ENCODE data around the gene KCNH2.
A peak's percentile ranks its signal among the peaks of the same experiment; 100 is the strongest.

The KCNH2 gene

DNA sequence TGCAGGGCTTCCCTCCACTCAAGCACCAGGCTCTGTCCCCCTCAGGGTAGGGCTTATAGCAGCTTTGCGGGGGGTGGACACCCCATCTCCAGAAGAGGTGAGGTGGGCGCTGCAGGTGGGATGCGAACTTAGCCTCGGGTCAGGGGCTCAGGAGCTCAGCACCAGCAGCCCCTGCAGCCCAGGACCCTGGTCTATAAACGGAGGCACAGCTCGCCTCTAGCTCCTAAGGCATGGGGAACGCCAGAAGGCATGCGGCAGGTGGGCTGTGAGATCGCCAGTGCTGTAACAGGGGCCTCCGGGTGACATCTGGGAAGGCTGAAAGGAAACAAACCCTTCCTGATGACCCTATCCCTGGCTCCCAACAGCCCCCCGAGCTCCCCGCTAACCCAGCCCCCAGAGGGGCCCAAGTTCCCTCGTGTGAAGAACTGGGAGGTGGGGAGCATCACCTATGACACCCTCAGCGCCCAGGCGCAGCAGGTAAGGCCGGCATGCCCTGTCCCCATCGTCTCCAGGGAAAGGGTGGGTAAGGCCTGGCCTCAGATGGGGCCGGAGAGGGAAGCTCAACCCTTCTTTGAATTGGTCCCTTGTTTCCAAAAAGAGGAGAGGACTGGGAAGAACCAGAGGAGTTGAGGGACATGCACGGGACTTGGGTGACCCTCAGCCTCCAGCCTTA is 16.9 kb upstream of the KCNH2 start:
- DNase-seq = no peak

DNA sequence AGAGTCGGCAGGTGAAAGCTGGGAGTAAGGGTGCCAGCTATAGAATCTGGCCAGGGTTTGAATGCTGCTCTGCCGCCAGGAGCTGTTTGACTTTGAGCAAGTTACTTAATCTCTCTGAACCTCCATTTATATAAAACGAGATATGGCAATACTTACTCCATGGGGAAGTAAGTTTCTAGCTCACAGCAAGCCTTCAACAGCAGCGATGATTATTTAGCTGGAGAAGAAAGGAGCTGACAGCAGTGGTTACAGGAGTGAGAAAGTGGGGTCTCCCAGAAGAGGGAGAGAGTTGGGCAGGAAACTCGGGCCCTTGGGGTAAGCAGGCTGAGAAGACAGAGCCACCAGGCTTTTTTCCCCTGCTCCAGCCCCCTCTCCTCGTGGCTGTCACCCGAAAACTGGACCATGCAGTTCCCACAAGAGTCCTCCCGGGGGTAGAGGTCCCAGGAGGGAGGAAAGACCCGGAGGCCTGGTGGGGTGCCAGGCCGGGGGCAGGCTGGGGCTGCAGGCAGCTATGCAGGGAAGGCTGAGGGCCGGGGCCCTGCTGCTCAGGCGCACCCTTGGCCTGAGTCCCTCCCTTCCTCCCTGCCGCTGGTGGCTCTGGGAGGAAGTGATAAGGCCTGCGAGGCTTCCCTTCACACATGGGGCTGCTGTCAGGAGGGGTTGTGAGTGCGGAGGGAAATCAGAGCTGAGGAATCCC is 16.2 kb upstream of the KCNH2 start:
- DNase-seq = peak; percentile 48

DNA sequence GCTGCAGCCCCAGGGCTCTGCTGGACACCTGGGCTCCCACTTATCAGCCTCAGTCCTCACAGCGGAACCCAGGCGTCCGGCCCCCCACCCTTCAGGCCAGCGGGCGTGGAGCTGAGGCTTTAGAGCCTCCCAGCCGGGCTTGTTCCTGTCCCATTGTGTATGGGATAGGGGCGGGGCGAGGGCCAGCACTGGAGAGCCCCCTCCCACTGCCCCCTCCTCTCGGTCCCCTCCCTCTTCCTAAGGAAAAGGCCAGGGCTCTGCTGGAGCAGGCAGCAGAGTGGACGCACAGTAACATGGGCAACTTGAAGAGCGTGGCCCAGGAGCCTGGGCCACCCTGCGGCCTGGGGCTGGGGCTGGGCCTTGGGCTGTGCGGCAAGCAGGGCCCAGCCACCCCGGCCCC is 15.4 kb upstream of the KCNH2 start:
- DNase-seq = no peak

DNA sequence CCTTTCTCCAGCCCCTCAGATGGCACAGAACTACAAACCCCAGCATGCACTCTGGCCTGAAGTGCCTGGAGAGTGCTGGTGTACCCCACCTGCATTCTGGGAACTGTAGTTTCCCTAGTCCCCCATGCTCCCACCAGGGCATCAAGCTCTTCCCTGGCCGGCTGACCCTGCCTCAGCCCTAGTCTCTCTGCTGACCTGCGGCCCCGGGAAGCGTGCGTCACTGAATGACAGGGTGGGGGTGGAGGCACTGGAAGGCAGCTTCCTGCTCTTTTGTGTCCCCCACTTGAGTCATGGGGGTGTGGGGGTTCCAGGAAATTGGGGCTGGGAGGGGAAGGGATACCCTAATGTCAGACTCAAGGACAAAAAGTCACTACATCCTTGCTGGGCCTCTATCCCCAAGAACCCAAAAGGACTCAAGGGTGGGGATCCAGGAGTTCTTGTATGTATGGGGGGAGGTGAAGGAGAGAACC is 14.7 kb upstream of the KCNH2 start:
- peak; percentile 51 for DNase-seq

DNA sequence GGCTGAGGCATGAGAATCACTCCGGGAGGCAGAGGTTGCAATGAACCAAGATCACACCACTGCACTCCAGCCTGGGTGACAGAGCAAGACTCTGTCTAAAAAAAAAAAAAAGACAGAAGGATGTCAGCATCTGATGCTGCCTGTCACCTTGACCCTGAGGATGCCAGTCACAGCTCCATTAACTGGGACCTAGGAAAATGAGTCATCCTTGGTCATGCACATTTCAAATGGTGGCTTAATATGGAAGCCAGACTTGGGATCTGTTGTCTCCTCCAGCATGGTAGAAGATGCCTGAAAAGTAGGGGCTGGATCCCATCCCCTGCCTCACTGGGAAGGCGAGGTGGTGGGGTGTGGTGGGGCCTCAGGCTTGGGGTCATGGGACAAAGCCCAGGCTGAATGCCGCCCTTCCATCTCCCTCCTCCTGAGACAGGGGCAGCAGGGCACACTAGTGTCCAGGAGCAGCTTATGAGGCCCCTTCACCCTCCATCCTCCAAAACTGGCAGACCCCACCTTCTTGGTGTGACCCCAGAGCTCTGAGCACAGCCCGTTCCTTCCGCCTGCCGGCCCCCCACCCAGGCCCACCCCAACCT is 14.0 kb upstream of the KCNH2 start:
- no peak for DNase-seq

DNA sequence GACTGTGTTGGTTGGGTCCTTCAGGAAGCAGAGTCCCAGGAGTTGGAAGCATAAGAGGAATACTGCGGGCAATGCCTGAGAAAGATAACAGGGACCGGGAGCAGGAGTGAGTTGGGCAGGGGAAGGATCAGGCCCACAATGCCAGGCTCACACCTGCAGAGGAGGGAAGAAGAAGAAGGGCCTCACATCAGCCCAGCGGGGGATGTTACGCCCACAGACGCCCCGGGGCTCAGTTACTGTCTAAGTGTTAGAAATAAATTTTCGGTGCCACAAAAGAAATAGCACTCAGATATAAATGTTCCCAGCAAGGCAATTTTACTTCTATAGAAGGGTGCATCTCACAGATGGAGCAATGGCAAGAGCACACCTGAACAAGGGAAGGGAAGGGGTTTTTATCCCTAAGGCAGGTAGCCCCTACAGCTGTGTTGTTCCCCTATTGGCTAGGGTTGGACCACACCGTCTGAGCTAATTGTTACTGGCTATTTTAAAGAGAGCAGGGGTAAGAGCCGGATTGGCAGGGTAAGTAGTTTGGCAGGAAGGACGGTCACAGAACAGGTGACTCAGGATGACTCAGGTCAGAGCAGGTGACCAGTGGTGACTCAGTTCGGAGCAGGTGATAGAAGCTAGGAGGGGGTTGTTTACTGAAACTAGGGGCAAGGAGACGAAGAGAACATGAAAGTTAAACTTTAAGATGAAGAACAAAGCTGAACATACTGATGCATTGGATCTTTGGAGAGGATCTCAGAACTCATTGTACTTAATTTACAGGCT is 12.5 kb upstream of the KCNH2 start, which contains the start of gene NOS3:
Gene NOS3, plus strand, starts transcription at position 602 of the 771 bp plus-strand sequence. CDS start 2,787 bp downstream, outside the sequence.
- no peak for DNase-seq

DNA sequence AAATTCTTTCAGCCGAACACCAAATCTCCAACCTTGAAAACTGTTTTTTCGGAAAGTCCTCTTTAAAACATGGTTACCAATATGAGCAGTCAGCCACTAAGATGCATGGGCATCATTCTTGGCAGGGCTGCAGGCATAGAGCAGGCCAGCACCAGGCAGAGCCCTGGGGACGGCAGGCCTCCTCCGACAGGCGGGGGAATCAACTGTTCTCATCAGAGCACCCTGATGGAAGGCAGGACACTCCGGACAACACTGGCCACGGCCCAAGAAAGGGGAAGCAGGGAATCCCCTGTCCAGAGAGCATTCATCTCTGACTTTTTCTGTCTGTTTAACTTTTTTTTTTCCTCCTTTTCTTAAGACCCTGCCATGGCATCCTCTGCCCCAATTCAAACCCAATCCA is 11.3 kb upstream of the KCNH2 start:
- DNase-seq = no peak

DNA sequence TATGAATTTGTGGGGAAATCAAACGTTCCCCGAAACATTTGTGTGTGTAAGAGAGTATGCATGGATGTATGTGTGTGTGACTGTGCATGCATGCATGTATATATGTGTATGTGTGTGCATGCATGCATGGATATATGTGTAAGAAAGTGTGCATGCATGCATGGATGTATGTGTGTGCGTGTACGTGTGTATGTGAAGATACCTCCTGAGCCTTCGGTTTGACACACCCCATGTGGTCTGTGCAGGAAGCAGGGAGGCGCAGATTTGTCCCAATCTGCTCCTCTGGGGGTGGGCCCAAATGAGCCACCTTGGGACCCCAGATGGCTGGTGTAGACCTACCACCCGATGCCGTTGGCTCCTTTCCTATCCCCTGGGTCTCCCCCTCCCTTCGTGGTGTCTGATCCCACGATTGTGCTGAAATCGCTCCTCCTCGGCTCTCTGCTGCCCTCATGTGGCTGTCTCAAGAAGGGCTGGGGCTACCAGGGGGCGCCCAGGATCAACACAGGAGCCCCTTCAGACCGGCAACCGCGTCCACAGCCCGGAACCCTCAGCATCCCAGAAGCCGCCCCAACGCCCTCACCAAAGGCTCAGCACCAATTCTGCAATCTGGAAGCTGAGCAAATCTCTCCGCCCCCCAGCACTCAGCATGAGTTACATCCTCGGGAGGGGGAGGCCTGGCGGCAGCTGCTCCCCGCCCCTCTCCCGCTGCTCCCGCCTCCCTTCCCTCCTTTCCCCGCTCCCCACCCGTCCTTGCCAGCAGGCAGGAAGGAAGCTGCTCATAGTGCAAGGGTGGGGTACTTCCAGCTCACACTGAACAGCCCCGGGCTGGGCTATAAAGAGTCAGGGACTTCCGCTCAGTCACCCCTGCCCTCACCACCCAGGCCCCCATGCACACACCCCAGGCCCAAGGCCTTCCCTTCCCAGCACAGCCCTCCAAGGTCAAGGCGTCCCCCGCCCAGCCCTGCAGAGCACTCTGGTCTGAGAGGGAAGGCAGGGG is 10.4 kb upstream of the KCNH2 start:
- DNase-seq = peak; percentile 80

DNA sequence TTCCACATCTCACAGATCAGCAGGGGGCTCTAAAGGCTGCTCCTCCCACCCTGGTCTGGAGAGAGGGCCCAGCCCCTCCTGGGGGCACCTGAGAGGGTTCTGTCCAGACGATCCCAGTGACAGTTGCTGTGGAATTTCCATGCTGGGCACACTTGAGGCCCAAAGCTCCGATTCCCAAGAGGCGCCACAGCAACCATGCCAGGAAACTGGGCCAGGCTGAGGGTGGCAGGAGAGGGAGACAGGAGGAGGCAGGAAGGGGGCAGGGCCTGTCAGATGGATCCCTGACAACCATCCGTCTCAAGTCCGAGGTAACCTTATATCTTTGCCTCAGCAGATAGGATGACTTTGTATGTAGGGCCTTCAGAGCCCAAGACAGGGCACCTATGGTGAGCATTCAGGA is 8.4 kb upstream of the KCNH2 start:
- DNase-seq = no peak

DNA sequence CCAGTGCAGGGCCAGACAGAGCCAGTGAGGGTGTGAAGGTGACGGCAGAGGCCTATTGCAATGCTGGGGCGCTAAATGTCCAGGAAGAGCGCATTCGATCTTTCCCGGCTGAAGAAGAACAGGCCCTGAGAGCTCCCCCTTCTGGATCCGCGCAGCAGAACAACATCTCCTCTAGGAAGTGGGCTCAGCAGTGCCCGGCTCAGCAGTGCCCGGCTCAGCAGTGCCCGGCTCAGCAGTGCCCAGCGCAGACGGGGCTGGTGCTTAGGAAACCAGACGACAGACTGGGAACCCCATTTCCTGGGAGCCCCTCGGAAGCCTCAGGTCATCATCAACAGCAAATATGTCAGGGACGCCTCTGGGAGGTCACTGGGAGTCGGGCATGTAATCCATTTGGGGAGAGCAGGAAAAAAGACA is 8.0 kb upstream of the KCNH2 start:
- DNase-seq = peak; percentile 75

DNA sequence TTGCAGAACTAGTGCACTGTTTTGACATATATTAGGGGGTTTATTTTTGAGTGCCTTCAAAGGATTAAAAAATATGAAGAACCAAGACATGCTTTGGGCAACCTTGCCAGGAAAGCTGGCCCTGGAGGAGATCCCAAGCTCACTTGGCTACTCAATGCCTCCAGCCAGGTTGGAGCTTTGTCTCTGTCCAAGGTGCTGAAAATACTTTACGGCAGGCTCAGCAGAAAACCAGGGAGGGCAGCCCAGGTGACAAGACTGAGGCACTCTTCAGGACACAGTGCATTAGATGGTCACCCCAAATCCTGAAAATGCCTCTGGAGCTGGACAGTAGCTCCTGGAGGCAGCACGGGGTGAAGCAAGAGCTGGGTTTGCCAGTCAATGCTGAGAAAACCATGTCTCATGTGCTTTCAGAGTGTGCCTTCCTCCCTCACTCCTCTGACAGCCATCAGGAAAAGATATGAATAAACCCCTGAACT is 5.8 kb upstream of the KCNH2 start:
- DNase-seq = no peak

DNA sequence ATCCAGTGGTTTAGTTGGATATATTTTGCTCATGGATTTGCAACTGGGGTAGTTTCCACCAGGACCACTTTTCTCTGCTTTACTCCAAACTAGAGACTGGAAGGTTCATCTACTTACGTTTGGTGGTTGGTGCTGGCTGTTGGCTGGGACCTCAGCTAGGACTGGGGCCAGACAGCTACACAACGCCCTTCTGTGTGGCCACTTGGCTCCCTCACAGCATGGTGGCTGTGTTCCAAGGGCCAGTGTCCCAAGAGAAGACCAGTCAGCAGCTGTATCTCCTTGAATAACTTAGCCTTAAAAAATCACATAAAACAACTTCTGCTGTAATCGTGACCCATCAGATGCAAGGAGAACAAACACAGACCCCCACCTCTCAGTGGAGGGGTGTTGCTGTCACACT is 4.2 kb upstream of the KCNH2 start:
- no peak for DNase-seq

DNA sequence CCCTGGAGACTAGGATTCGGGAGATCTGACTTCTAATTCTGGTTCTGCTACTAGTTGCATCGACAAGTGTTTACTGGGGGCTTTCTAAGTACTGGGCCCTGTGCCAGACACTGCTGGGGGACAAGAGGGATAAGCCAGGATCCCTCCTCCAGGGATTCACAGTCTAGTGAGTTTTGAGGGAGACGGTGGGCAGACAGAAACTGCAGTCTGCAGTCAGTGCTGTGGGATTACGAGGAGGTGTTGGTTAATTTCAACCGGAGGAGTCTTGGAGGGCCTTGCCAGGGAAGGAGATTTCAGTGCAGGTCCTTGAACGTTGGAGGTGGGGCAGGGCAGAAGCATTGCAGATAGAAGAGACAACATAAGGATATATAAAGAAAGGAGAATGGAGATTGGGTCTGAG is 3.5 kb upstream of the KCNH2 start:
- DNase-seq = no peak

DNA sequence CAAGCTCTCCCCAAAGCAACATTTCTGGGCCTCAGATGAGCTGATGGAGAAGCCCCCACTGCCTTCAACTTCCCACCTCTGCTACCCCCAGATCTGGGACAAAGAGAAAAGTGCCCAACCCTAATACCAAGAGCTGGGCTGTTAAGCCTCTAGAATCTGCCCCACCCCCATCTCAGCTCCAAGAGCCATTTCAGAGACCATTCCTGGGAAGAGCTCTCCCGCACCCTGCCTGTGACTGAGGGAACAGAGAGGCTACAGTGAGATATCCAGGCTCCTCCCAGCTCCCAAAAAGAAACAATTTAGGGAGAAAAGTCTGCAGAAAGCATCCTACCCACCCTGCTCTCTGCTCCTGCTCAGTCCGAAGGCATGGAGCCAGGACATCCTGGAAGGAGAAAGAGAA is 2.5 kb upstream of the KCNH2 start:
- no peak for DNase-seq

DNA sequence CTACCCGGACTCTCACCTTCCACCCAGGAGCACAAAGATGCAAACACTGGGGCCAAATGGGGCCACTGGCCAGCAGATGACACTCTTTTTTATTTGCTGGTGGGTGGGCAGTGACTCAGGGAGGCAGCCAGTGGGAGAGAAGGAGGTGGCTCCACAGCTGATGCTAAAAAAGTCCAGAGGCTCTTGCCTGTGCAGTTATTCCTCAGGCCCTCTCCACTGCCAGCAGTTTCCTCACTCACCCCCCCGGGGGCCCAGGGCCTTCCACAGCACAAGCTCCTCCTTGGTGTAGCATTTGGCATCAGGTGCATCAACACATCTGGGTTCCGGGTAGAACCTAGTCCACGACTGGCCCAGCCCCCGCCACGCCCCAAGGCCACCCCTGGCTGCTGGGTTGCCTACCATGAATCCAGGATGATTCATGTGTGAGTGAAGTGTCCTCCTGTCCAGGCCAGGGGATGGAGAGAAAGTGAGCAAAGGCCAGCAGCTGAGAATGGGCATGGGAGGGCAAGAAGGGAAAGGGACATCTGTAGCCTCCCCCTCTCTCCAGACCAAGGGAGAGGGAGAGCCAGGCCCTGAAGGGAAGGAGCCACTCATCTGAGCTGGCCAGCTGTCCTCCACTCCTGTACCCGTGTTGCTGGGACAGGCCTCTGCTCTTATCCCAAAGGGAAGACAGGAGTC is 1.7 kb upstream of the KCNH2 start:
- no peak for DNase-seq

DNA sequence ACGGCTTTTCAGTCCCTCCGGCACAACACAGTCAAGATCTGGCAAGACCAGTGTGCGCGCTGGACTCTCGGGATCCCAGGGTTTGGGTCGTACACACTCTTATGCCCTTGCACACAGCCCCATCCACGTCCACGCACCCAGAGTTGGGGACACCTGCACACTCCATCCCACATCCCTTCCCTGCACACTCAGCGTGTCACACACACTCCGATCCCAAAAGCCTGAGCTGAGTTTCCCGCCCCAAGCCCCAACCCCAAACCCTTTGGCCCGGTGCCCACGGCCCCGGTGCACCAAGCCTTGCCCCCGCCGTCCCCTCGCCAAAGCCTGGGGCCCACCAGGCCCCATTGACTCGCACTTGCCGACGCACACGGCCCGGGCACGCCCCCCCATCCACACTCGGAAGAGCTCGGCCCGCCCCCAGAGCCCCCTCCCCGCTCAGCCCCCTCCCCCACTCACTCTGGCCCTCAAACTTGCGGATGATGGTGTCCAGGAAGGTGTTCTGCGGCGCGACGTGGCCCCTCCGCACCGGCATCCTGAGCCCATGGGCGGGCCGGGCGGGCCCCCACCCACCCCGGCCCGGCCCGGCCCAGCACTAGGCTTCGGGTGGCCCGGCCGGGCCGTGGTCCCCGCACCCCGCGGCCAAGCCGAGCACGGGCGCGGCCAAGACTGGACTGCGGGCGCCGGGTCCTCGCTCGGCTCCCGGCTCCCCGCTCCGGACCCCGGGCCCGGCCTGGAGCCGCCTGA is 567 bp downstream of the KCNH2 start:
- DNase-seq = no peak

DNA sequence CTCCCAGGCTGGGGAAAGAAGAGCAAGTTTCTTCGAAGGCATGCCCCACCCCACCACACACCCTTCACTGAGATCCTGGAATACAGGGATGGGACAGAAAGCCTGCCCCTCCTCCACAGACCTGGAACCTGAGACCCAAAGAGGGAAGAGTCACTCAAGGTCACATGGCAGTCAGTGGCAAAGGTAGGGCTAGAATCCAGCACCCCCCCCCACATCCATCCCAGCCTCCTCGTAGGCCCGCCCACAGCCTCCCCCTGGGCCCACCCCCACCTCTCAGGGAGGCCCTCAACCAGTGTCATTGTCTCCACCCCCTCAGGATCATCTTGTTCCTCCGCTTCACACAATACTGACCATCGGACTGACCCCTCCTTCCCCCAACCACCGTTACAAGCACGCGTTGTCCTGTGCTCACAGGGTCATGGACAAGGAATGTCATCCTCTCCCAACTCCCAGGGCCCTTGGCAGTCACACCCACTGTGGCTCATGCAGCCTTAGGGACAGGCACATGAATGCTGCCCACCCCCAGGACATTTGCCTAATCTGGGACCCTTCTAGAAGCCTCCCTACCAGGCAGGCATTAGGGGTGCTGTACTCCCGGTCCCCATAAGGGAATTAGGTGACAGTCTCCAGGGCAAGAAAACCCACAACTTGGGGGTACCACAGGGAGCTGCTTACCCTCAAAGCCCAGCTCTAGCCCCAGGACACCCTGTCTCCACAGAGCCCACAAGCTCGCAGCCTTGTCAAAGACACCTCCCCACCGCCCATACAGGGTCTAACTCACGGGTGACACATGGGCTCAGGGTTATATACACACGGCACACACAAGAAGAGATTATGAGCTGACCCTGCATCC is 1.4 kb downstream of the KCNH2 start:
- no peak for DNase-seq

DNA sequence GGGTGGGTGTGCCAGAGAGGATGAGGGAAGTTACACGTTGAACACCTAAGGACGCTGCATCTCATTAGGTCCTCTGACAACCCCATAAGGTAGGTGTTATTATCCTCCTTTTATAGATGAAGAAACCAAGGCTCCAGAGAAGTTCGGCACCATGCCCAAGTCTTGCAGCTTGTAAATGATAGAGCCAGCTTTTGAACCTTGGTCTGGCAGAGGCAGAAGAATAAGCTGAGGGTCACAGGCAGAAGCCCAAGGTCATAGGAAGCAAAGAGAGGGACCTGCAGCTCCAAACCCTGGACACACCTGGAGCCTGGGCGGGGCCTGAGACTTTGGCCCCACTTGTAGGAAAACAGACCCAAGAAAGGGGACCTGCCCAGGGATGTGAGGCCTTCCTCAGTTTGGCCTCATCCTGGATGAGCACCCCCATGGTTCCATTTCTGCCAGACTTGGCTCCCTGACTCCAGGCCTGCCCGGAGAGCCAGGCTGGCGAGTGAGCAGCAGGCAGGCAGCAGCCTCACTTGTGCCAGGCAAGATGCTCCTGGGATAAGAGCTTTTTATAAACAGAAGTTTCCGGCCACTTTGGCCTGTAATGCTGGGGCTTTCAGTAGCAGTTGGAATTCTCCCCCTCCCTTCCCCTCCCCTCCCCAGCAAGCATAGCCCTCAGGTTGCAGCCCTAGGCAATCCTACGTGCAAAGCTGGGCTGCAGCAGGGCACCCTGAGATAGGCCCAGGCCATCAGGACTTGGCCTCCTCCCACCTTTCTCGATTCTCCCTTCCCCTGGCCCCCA is 2.4 kb downstream of the KCNH2 start:
- no peak for DNase-seq
